T-helper 1 cell treated with Interleukin-12 subunit alpha and Interleukin-12 subunit beta and Interleukin-4 antibody, amounts not matched to agents 30 μg/mL and 1 μg/mL, for 36 hours (primary cell): ENCODE measurements around the gene FOXQ1.

Source experiments
- H3K27ac Mint-ChIP-seq: one replicate; pipeline ENCODE4 v1.8.0; 2021; ENCODE audit warnings: mild to moderate bottlenecking, mixed read lengths
- H3K27me3 Mint-ChIP-seq: one replicate; pipeline ENCODE4 v1.8.0; 2021; ENCODE audit warnings: low read depth, mixed read lengths
- H3K36me3 Mint-ChIP-seq: one replicate; pipeline ENCODE4 v1.8.0; 2021; ENCODE audit warnings: low read depth, mixed read lengths
- H3K4me1 Mint-ChIP-seq: one replicate; pipeline ENCODE4 v1.8.0; 2021; ENCODE audit warnings: low read depth, mixed read lengths
- H3K4me3 Mint-ChIP-seq: one replicate; pipeline ENCODE4 v1.8.0; 2021; ENCODE audit warnings: mild to moderate bottlenecking, moderate library complexity, mixed read lengths
- H3K9me3 Mint-ChIP-seq: one replicate; pipeline ENCODE4 v1.8.0; 2021; ENCODE audit warnings: mixed read lengths

The FOXQ1 gene

DNA sequence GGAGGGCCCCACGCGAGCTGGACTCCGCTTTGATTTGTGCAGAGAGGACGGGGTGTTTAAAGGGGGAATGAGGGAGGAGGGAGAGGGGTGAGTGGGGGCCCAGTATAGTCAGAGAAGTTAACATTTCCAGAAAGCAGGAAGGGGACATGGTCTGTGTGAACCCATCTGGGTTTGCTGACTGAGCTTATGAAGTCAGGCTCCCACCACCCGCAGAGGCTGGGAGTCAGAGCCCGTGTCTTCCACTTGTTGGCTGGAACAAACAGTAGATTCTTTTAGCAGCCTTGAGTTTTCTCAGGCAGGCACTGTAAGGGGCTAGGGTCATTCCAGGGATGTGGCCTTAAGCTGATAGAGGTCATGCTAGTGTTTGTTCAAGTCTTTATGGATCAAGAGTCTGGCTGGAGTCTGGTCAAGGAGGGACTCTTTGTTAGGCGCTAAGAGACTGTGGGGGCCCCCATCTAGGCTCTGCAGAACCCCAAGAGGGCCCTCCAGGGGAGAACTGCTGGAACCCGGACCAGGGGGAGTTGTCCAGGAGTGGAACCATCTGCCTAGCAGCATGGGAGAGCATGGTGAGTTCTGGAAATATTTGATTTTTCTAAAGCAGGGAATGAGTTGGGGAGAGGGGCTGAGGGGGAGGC, 31.1 kb upstream of the FOXQ1 start:
- Mint-ChIP-seq H3K36me3 (no peaks in the 10 kb centered on the region), H3K9me3 (no peaks in the 10 kb centered on the region), H3K4me3 (no peak overlapping the region), H3K4me1 (no peaks in the 10 kb centered on the region), H3K27me3 (peaks cover 8% of the 10 kb centered on the region), H3K27ac (no peak overlapping the region)

DNA sequence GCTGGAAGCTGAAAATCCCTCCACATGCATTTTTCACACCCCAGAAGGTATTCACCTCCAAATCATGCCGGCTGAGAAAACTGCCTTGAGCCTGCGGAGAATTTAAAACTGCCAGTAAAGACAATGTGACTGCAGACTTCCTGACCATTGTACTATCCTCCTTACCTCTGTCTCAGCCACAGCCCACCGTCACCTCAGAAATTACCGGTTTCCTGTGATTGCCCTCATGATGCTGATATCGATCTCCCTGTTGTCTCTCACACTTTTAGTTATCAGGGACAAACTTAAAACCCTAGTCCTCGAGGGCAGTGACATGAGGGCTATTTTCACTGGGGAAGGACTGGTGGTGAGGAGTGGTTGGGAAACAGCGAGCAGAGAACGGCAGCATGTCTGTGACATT, 30.2 kb upstream of the FOXQ1 start:
- Mint-ChIP-seq H3K36me3 (no peaks in the 10 kb centered on the region), H3K9me3 (no peaks in the 10 kb centered on the region), H3K27ac (no peak overlapping the region), H3K4me1 (no peaks in the 10 kb centered on the region), H3K27me3 (peaks cover 8% of the 10 kb centered on the region), H3K4me3 (no peak overlapping the region)

DNA sequence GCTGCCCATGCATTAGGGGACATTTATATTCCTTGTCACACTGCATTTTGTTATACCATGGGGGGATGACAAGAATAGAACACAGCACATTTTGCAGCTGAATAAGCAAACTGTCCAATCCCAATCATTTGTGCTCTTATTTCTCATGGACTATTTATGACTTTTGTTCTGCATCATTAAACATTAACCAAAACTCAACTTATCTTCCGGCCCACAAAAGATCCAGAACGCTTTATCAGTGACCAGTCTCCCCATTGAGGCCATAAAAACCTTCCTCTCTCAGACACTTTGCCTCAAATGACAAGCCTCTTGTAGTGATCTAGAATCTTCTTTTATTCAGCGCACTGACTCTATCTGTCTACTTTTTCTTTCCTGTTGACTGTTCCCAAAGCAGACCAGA, 28.4 kb upstream of the FOXQ1 start:
- H3K27ac Mint-ChIP-seq: no peak overlapping the region
- H3K4me3 Mint-ChIP-seq: no peak overlapping the region
- H3K4me1 Mint-ChIP-seq: no peaks in the 10 kb centered on the region
- no peaks in the 10 kb centered on the region for H3K9me3 Mint-ChIP-seq
- no peaks in the 10 kb centered on the region for H3K36me3 Mint-ChIP-seq
- H3K27me3 Mint-ChIP-seq: peaks cover 9% of the 10 kb centered on the region

DNA sequence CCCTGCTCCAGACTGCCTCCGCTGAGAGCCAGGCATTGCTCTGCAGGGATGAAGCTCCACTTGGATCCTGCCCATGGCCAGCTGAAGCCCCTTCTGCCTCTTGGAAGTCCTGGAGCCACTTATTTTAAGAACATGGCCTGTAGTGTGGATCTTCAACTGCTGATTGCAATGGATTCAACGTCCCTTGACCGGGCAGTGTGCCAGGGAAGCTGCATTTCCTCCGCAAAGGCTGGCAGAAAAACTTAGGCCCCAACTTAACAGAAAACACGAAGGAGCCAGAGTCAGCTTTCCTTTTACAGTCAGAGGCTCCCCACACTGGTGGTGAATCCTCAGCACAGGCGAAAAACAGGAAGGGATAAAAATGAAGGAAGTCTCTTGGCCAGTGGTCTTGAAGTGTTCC, 26.3 kb upstream of the FOXQ1 start:
- no peak overlapping the region for H3K27ac Mint-ChIP-seq
- H3K27me3 Mint-ChIP-seq: peaks cover 5% of the 10 kb centered on the region
- no peak overlapping the region for H3K4me3 Mint-ChIP-seq
- H3K9me3 Mint-ChIP-seq: no peaks in the 10 kb centered on the region
- no peaks in the 10 kb centered on the region for H3K36me3 Mint-ChIP-seq
- no peaks in the 10 kb centered on the region for H3K4me1 Mint-ChIP-seq

DNA sequence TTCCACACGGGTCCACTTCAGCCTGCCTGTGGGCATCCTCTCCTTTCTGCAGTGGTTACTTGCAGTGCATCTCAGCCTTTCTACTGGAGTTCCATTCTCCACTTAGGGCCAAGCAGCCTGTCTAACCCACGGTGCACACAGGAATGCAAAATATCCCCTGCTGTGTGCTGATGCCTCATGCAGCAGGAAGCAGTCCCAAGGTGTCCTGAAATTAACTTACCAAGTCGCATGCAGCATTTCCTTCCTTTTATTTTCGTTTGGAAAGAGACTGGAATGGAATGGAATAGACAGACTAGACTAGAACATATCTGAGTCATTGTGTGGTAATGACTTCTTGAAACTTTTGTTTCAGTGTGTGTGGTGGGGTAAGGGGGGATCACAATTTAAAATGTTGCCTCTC, 25.9 kb upstream of the FOXQ1 start:
- Mint-ChIP-seq H3K27ac (no peak overlapping the region), H3K36me3 (no peaks in the 10 kb centered on the region), H3K4me3 (no peak overlapping the region), H3K9me3 (no peaks in the 10 kb centered on the region), H3K4me1 (no peaks in the 10 kb centered on the region), H3K27me3 (peaks cover 5% of the 10 kb centered on the region)

DNA sequence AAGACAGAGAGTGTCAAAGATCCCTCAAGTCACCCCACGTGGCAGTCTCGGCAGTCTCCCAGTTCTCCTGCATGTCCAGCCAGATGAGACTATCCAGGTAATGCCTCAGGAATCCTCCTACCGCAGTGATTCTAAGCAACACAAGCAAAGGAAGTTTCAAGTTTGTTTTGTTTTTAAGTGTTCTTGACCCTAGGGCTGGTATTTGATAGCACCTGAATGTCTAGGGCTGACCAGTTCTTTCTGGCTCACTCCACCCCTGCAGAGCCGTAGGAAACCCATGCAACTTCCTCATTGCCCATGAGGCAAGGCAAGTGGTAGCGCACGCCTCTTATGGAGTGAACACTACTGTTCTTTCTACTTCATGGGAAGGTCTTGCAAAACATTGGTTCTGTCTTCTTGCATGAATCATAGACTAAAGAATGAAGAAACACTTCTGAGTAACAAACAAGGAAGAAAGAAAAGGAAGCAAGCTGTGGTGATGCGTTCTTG, 24.8 kb upstream of the FOXQ1 start:
- H3K27me3 Mint-ChIP-seq: peaks cover 5% of the 10 kb centered on the region
- no peaks in the 10 kb centered on the region for H3K9me3 Mint-ChIP-seq
- H3K4me3 Mint-ChIP-seq: no peak overlapping the region
- no peak overlapping the region for H3K27ac Mint-ChIP-seq
- H3K36me3 Mint-ChIP-seq: no peaks in the 10 kb centered on the region
- H3K4me1 Mint-ChIP-seq: no peaks in the 10 kb centered on the region

DNA sequence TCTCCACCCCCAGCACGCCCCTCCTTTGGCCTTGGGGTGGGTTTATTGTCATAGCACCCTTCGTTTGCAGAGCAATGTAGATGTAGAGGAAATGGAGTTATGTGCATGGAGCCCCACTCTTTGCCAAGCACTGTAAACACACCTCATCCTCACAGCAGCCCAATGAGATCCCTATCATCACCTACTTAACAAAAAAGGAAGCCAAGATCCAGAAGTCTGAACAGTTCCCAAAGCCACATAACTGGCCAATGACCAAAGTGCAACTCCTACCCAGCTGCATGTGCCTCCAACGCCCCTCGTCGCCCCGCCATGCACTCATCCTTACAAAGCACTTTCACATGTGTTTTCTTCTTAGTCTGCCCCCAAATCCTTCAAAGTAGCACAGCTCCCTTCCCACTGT, 21.8 kb upstream of the FOXQ1 start:
- H3K27me3 Mint-ChIP-seq: peaks cover 11% of the 10 kb centered on the region
- H3K27ac Mint-ChIP-seq: no peak overlapping the region
- no peaks in the 10 kb centered on the region for H3K4me1 Mint-ChIP-seq
- no peaks in the 10 kb centered on the region for H3K9me3 Mint-ChIP-seq
- no peaks in the 10 kb centered on the region for H3K36me3 Mint-ChIP-seq
- H3K4me3 Mint-ChIP-seq: no peak overlapping the region

DNA sequence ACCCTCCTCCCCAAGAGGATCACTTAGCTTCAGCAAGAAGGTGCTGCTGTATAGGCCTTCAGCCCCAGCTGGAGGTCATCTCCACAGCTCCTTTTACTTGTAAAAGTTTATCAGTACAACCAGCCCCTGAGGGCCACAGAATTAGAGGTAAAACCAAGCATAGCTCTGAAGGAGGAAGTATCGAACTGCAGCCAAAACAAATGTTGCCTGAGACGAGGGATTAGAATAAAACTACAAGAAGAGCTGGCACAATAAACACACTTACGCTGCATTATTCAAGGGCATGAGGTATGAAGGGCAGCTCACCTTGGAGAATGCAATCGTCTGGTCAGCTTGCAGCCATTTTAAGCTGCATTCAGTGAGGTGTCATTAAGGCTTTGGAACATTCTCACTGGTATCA, 21.1 kb upstream of the FOXQ1 start:
- Mint-ChIP-seq H3K27ac (no peak overlapping the region), H3K4me3 (no peak overlapping the region), H3K4me1 (no peaks in the 10 kb centered on the region), H3K9me3 (no peaks in the 10 kb centered on the region), H3K27me3 (peaks cover 17% of the 10 kb centered on the region), H3K36me3 (no peaks in the 10 kb centered on the region)

DNA sequence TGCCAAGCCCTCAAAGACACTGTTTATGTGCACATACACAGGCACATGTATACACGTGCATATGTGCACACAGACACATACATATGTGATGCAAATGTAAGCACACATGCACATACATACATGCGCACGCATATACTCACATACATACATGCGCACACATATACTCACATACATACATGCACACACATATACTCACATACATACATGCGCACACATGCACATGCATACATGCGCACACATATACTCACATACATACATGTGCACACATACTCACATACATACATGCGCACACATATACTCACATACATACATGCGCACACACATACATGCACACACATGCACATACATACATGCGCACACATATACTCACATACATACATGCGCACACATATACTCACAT, 20.5 kb upstream of the FOXQ1 start:
- no peak overlapping the region for H3K27ac Mint-ChIP-seq
- H3K36me3 Mint-ChIP-seq: no peaks in the 10 kb centered on the region
- no peaks in the 10 kb centered on the region for H3K4me1 Mint-ChIP-seq
- H3K4me3 Mint-ChIP-seq: no peak overlapping the region
- H3K9me3 Mint-ChIP-seq: no peaks in the 10 kb centered on the region
- peaks cover 20% of the 10 kb centered on the region for H3K27me3 Mint-ChIP-seq

DNA sequence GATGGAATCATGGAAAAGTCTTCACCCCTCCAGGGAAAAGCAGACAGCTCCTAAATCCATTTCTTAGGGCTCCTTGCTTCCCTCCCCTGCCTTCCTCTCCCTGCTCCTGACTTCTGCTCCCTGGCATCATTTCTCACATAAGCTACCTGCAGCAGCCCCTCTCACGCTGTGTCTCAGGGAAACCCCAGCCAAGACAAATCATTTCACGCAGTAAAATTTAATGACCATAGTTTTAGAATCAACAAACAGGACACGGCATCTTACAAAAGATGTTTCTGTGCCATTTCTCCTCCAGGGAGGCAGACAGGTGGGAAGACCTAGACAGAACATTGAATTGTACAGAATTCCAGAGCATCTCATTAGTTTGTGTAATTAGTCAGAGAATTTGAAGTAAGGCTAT, 16.5 kb upstream of the FOXQ1 start:
- Mint-ChIP-seq H3K27me3 (peaks cover 33% of the 10 kb centered on the region), H3K9me3 (no peaks in the 10 kb centered on the region), H3K27ac (no peak overlapping the region), H3K4me3 (no peak overlapping the region), H3K36me3 (no peaks in the 10 kb centered on the region), H3K4me1 (no peaks in the 10 kb centered on the region)

DNA sequence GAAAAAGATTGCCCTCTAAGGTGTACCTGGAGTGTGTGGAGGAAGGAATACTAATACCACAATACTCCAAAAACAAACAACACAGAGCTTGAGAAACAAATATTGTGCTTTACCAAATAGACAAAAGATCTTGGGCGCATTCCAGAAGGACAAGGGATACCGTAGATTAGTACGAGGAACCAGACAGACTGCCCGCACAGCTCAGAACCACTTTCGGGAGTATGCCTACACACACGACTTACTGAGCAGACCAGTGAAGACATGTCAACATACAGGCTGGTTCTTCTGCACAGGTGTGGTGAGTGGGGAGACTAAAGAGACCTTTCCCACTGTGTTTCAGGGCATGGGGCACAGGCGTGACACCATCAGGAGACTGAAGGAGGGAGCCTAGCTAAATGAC, 15.8 kb upstream of the FOXQ1 start:
- Mint-ChIP-seq H3K27me3 (peaks cover 35% of the 10 kb centered on the region), H3K9me3 (no peaks in the 10 kb centered on the region), H3K27ac (no peak overlapping the region), H3K36me3 (no peaks in the 10 kb centered on the region), H3K4me1 (no peaks in the 10 kb centered on the region), H3K4me3 (no peak overlapping the region)

DNA sequence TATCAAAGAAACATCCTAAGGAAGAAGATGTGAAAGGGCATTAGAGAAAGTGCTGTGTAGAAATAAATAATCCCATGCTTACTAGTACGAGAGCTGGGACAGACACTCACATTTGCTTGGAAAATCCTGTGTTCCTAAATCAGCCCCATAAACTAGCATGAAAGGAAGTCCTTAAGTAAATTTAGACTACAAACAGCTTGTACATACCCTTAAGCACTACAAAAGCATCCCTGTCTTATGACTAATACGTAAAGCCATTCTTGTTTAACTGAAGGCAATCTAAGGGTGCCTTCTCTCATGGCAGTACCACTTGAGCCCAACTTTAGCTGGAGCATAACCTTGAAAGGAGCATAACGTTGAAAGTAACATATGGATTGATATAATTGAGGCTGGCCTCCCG, 15.4 kb upstream of the FOXQ1 start:
- Mint-ChIP-seq H3K27me3 (peaks cover 36% of the 10 kb centered on the region), H3K36me3 (no peaks in the 10 kb centered on the region), H3K9me3 (no peaks in the 10 kb centered on the region), H3K4me1 (no peaks in the 10 kb centered on the region), H3K27ac (no peak overlapping the region), H3K4me3 (no peak overlapping the region)

DNA sequence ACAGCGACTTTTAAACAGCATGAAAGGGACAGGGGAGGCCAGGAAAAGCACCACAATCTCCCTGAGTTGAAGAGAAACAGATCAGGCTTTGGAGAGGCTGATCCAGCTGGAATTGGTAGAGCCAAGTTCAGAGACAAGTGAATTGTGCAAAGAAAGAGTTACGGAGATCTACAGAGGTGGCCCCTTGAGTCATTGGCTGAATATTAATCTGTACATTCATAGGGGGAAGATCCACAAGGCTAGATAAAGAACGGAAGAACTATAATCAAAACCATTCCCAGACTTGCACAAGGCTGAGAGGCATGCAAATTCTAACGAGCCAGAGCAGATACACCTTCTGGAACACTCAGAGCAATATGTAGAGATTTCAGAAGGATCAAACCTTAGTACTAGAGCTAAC, 14.2 kb upstream of the FOXQ1 start:
- no peaks in the 10 kb centered on the region for H3K9me3 Mint-ChIP-seq
- H3K36me3 Mint-ChIP-seq: no peaks in the 10 kb centered on the region
- peaks cover 36% of the 10 kb centered on the region for H3K27me3 Mint-ChIP-seq

DNA sequence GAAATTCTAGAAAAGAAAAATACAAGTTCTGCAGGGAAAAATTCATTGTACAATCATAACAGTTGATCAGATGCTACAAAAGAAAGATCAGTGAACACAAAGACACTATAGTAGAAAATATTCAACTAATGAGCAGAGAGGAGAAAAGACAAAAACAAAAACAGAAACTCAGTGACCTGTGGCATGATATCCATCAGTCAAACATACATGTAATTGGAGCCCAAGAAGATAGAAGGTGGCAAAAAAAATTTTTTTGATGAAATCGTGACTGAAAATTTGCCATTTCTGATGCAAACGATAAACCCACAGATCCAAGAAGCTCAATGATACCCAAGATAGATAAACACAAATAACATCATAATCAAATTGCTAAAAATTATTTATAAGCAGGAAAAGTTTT, 13.1 kb upstream of the FOXQ1 start:
- Mint-ChIP-seq H3K4me3 (no peak overlapping the region), H3K36me3 (no peaks in the 10 kb centered on the region), H3K27ac (no peak overlapping the region), H3K27me3 (peaks cover 34% of the 10 kb centered on the region), H3K9me3 (no peaks in the 10 kb centered on the region), H3K4me1 (no peaks in the 10 kb centered on the region)

More for the DNA sequence above, 14.2 kb upstream of the FOXQ1 start:
- Mint-ChIP-seq H3K4me3 (no peak overlapping the region), H3K27ac (no peak overlapping the region), H3K4me1 (no peaks in the 10 kb centered on the region)

DNA sequence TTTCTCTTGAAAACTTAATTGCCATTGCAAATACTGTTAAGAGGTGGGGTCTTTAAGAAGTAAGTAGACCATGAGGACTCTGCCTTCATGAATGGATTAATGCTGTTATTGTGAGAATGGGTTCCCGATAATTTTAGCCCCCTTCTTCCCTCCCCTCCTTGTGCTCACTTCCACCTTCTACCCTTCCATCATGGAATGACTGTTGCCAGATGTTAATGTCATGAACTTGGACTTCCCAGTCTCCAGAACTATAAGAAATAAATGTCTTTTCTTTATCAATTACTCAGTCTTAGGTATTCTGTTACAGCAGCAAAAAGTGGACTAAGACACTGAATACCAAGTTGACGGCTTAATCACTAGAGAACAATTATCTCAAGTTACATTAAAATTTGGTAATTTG, 5.8 kb upstream of the FOXQ1 start:
- Mint-ChIP-seq H3K4me1 (peaks cover 4% of the 10 kb centered on the region), H3K4me3 (no peak overlapping the region), H3K27me3 (peaks cover 49% of the 10 kb centered on the region), H3K36me3 (no peaks in the 10 kb centered on the region), H3K9me3 (no peaks in the 10 kb centered on the region), H3K27ac (no peak overlapping the region)

DNA sequence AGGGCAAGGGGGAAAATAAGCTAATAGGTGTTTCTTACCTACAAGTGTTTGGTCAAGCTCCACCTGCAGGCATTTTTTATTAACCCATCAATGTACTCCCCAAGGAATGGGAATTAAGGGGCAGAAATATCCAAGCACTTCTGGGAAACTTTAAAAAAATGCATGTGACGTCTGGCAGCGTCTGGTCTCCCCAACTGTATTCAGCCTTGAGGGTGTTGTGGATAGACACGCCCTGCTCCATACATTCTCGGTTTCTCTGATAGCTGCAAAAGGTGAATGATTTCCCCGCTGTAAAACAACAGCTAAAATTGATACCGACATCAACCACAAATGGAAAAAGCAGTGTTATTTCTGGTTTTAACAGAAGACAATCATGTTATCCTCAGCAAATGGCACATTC, 2.5 kb upstream of the FOXQ1 start:
- no peaks in the 10 kb centered on the region for H3K36me3 Mint-ChIP-seq
- H3K27me3 Mint-ChIP-seq: peaks cover 65% of the 10 kb centered on the region
- H3K4me3 Mint-ChIP-seq: no peak overlapping the region
- H3K27ac Mint-ChIP-seq: no peak overlapping the region
- peaks cover 12% of the 10 kb centered on the region for H3K4me1 Mint-ChIP-seq
- H3K9me3 Mint-ChIP-seq: no peaks in the 10 kb centered on the region
